Cardiac fibroblast (primary cell): ENCODE data around the gene SPATA33.
"Not testable (repeated sequence)": the region's sequence is repeated elsewhere in the genome, so short reads cannot be mapped to it uniquely, and the experiment has no call there.

ENCODE experiments used
- DNase-seq, 2 donors: peaks; one replicate each; pipeline versions ENCODE4 v3.0.0 to v3.0.0-alpha.2; 2010; ENCODE audit warnings: low read depth in 2 of 2
- H3K4me3 ChIP-seq, 2 donors: replicated peaks in 1 of 2; 1 replicate in 1 of 2; 2 replicates in 1 of 2; pipeline ENCODE4 v1.5.1; 2011; ENCODE audit warnings: low read depth in 2 of 2, low read length in 2 of 2, mild to moderate bottlenecking in 2 of 2, moderate library complexity in 1 of 2
- TF ChIP-seq, protein P1 (sequence below): IDR thresholded peaks from one replicate; pipeline ENCODE4 v1.5.1; 2011; ENCODE audit warnings: low read depth, mild to moderate bottlenecking, low read length, inconsistent platforms

The SPATA33 gene

DNA sequence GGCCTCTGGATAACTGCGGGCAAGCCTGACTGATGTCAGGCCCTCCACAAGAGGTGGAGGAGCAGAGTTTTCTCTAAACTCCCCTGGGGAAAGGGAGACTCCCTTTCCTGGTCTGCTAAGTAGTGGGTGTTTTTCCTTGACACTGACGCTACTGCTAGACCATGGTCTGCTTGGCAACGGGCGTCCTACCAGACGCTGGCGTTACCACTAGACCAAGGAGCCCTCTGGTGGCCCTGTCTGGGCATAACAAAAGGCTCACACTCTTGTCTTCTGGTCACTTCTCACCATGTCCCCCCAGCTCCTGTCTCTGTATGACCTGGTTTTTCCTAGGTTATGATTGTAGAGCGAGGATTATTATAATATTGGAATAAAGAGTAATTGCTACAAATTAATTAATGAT lies 9.4 kb downstream of the SPATA33 start:
- DNase-seq: peak; percentile 61 to 64

DNA sequence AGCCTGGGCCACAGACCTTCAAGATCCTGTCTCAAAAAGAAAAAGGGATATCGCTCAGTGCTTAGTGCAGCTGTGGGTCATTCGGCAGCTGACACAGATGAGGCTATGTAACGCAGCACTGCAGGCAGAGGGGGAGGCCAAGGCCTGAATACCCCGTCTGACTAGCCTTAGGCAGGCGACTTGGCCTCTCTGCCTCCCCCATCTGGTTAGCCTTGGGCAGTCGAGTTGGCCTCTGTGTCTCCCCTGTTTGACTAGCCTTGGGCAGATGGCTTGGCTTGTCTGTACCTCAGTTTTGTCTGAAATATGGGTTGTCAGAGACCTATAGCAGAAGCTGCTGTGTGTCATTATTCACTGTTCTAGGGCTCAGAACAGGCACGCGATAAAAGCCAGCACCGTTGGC lies 10.0 kb downstream of the SPATA33 start:
- H3K4me3 ChIP-seq: no peak overlapping the region
- DNase-seq: no peak
- TF ChIP-seq, protein P1, sequence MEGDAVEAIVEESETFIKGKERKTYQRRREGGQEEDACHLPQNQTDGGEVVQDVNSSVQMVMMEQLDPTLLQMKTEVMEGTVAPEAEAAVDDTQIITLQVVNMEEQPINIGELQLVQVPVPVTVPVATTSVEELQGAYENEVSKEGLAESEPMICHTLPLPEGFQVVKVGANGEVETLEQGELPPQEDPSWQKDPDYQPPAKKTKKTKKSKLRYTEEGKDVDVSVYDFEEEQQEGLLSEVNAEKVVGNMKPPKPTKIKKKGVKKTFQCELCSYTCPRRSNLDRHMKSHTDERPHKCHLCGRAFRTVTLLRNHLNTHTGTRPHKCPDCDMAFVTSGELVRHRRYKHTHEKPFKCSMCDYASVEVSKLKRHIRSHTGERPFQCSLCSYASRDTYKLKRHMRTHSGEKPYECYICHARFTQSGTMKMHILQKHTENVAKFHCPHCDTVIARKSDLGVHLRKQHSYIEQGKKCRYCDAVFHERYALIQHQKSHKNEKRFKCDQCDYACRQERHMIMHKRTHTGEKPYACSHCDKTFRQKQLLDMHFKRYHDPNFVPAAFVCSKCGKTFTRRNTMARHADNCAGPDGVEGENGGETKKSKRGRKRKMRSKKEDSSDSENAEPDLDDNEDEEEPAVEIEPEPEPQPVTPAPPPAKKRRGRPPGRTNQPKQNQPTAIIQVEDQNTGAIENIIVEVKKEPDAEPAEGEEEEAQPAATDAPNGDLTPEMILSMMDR: no peak

More for the DNA sequence above, 9.4 kb downstream of the SPATA33 start:
- TF ChIP-seq, protein P1: peak; percentile 60
- H3K4me3 ChIP-seq: not testable (repeated sequence)

DNA sequence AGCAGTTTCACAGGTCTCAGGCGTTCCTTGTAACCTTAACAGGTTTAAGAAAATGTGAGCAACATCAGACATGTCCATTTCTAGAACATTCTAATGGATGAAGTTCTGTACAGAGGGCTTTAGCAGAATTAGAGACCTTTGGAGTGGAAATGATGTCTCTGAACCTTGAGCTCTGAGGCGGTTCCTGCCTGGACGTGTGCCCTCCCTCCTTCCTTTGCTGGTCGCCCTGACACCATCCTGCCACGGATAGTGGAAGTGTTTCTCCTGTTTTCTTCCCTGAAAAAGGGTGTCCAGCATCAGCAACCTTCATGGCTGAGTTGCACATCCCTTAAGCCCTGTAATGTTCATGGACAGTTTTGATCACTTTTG lies 11.1 kb downstream of the SPATA33 start:
- TF ChIP-seq, protein P1: no peak
- H3K4me3 ChIP-seq: no peak overlapping the region
- no peak for DNase-seq

GRCh38 chr16:89669755-89670154 lies 12.1 kb downstream of the SPATA33 start:
- no peak for DNase-seq
- no peak overlapping the region for H3K4me3 ChIP-seq
- TF ChIP-seq, protein P1: no peak

GRCh38 chr16:89670496-89671431 lies 13.1 kb downstream of the SPATA33 start:
- TF ChIP-seq, protein P1: no peak
- no peak overlapping the region for H3K4me3 ChIP-seq
- DNase-seq: peak; percentile 39 to 48

DNA sequence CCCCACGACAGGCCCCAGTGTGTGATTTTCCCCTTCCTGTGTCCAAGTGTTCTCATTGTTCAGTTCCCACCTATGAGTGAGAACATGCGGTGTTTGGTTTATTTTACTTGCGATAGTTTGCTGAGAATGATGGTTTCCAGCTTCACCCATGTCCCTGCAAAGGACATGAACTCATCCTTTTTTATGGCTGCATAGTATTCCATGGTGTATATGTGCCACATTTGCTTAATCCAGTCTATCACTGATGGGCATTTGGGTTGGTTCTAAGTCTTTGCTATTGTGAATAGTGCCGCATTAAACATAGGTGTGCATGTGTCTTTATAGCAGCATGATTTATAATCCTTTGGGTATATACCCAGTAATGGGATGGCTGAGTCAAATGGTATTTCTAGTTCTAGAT lies 13.9 kb downstream of the SPATA33 start:
- DNase-seq, H3K4me3 ChIP-seq: not testable (repeated sequence)

- no peak overlapping the region for H3K4me3 ChIP-seq
- TF ChIP-seq, protein P1: no peak
- DNase-seq: no peak
Measured at GRCh38 chr16:89672177-89672941, 14.7 kb downstream of the SPATA33 start.
